ENCODE results near the gene EML3. TPM values are rescaled to one million over a fixed set of nuclear protein-coding genes. Genes with fewer than 3 reads are reported as not detected.
"Not testable (repeated sequence)": the region's sequence is repeated elsewhere in the genome, so short reads cannot be mapped to it uniquely, and the experiment has no call there.

EML3 gene, protein sequence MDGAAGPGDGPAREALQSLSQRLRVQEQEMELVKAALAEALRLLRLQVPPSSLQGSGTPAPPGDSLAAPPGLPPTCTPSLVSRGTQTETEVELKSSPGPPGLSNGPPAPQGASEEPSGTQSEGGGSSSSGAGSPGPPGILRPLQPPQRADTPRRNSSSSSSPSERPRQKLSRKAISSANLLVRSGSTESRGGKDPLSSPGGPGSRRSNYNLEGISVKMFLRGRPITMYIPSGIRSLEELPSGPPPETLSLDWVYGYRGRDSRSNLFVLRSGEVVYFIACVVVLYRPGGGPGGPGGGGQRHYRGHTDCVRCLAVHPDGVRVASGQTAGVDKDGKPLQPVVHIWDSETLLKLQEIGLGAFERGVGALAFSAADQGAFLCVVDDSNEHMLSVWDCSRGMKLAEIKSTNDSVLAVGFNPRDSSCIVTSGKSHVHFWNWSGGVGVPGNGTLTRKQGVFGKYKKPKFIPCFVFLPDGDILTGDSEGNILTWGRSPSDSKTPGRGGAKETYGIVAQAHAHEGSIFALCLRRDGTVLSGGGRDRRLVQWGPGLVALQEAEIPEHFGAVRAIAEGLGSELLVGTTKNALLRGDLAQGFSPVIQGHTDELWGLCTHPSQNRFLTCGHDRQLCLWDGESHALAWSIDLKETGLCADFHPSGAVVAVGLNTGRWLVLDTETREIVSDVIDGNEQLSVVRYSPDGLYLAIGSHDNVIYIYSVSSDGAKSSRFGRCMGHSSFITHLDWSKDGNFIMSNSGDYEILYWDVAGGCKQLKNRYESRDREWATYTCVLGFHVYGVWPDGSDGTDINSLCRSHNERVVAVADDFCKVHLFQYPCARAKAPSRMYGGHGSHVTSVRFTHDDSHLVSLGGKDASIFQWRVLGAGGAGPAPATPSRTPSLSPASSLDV
- 10.5 and 21.7 TPM in 2 replicates for total RNA-seq (2014; rRNA removed; shearing (Covaris generic))

DNA sequence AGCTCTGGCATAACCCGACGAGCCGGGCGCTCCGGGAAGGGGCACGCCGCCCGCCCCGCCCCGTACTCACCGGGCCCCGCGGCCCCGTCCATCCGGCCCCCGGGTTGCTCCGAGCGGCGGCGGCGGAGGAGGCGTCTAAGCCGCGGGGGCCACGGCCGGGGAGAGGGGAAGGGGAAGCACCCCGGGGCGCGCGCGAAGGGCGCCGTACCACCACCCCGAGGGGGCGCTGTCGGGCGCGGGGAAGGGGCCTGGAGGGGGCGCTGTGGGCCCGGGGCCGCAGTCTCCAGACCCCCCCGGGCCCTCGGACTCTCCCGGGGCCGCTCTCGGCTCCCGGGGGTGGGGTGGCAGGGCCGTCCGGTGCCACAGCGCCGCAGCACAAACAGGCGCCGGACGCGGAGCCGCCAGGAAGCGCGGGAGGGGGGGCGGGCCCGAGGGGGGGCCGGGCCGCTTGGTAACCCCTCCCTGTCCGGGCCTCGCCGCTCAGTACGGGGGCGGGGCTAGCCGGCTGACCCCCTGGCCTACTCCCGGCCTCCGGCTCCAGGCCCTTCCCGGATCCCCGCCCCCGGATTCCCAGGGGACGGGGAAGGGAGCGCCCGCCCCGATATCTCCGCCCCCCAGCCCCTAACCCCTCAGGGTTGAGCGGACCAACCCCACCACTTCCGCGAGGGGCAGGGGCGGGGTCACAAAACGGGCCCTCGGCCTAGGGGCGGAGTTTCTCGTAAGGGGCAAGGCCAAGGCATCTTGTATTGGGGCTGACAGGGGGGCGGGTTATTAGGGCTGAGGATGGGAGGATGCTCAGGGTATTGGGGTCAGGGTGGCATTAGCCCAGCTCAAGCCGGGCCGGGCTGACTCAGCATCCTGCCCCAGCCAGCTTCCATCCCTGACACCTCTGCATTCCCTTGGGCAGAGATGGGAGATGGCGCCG, at the start of gene EML3, which contains the start of gene ROM1:
TSS of gene EML3 (minus strand) at position 410 of the 925 bp plus-strand sequence. CDS start at position 92, 318 bp downstream.
TSS of gene ROM1 (plus strand) at position 892 of the 925 bp plus-strand sequence. CDS start at position 917, 25 bp downstream.
- DNase-seq (ENCODE audit: low read depth) = peak; percentile 90

GRCh38 chr11:62656796-62657429, 44.3 kb upstream of the EML3 start:
- no peak for DNase-seq (ENCODE audit: low read depth)

- DNase-seq (ENCODE audit: low read depth) = no peak
These were observed 41.7 kb upstream of the EML3 start for GRCh38 chr11:62654297-62654696.

DNA sequence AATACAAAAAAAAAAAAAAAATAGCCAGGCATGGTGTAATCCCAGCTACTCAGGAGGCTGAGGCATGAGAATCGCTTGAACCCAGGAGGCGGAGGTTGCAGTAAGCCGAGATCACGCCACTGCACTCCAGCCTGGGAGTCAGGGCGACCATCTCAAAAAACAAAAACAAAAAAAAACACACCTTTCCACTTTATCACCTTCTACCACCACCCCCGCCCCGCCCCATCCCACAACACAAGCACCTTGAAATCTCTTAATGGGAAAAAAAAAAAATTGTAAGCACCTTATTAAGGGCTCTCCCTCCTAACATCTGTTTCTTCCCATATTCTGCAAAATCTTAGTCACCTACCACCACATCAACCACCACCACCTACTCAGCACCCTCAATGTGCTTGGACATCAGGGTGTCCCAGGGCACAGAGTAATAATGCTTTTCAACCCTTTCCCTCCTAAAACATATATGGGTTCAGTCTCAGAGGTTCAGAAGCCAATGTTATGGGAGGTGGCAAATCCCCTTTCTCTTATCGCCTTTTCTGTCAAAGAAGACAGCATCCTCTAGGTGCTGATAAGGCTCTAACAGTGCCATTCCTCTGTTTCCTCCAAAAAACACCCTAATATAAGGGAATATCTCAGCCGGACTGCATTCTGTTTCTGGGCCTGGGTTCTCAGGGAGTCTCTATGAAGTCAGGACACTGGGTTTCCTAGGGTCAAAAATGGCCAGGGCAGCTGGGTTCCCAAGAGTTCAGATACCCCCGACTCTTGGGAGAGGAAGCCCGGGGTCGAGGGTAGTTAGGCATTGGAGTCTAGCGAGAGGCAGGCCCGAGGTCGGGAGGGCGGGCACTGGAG, 39.8 kb upstream of the EML3 start:
- no peak for DNase-seq (ENCODE audit: low read depth)

DNA sequence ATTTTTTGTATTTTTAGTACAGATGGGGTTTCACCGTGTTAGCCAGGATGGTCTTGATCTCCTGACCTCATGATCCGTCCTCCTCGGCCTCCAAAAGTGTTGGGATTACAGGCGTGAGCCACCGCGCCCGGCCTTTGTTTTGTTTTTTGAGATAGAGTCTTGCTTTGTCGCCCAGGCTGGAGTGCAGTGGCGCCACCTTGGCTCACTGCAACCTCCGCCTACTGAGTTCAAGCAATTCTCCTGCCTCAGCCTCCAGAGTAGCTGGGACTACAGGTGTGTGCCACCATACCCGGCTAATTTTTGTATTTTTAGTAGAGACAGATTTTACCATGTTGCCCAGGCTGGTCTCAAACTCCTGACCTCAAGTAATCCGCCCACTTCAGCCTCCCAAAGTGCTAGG, 37.7 kb upstream of the EML3 start:
- not testable (repeated sequence) for DNase-seq (ENCODE audit: low read depth)

DNA sequence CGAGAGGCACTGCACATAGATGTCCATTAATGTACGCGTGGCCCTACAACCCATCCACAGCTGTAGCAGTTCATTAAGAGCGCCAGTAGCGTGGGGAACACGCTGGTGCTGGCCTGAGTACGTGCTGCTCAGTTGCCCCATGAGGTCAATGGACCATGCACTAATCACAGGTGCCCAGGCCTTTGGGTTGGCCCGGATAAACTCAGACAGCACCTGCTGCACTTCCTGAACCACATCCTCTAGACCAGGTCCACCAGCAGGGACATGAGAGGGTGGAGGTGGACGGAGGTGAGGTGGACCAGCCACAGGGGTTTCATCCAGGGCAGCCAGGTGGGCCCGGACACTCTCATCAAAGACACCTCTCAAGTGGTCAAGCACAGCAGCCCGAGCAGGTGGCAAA, 36.9 kb upstream of the EML3 start:
- no peak for DNase-seq (ENCODE audit: low read depth)

DNA sequence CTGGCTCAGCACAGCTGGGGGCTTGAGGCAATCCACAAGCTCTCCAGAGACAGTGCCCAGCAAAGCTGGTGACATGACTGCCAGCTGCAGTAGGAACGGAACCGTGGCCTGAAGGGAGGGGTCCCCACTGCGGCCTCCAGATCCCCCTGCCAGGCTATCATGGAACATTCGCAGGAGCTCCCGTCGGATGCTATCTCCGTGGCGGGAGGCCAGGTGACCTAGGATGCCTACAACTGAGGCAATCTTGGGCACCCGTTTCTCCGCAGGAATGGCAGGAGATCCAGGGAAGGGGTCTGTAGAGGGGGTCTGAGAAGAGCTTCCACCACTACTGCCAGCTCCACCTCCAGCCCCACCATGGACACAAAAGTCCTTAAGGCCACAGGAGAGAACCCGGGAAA, 36.4 kb upstream of the EML3 start:
- no peak for DNase-seq (ENCODE audit: low read depth)

- no peak for DNase-seq (ENCODE audit: low read depth)
These were observed 35.8 kb upstream of the EML3 start for GRCh38 chr11:62648185-62648966.

- peak; percentile 32 for DNase-seq (ENCODE audit: low read depth)
These were observed 35.0 kb upstream of the EML3 start for GRCh38 chr11:62647609-62648005.

DNA sequence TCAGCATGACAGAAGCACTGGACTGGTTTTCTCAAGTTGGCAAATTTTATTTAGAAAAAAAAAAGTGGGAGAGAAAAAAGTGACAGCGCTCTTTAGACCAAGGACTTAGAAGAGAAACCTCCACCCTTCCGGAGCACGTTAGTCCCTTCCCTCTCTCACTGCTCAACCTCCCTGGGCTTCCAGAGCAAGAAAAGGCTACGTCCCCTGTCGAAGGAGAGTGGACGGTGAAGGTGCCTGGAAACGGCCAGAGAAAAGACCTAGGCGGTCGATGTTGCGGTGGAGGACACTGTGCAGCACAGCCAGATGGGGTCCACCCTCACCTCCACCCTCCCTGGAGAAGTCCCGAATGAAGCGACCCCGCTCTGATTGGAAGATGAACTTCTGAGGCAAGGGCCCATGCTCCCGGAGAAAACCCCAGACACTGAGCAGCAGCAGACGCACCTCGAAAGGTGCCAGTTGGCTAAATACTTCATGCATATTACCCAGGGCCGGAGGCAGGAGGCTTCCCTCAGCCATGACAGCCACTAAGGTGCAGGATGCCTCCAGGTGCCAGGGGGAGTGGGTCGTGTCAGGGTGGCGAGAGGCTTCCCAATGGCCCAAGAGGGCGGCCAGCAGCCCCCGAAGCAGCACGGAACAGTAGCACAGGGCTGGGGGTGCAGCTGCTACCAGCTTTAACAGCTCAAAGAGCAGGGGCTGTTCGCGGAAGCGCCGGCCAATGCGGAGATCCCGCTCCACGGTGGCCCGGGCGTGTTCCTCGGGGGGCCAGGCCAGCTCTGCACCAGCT, 34.4 kb upstream of the EML3 start:
- no peak for DNase-seq (ENCODE audit: low read depth)

DNA sequence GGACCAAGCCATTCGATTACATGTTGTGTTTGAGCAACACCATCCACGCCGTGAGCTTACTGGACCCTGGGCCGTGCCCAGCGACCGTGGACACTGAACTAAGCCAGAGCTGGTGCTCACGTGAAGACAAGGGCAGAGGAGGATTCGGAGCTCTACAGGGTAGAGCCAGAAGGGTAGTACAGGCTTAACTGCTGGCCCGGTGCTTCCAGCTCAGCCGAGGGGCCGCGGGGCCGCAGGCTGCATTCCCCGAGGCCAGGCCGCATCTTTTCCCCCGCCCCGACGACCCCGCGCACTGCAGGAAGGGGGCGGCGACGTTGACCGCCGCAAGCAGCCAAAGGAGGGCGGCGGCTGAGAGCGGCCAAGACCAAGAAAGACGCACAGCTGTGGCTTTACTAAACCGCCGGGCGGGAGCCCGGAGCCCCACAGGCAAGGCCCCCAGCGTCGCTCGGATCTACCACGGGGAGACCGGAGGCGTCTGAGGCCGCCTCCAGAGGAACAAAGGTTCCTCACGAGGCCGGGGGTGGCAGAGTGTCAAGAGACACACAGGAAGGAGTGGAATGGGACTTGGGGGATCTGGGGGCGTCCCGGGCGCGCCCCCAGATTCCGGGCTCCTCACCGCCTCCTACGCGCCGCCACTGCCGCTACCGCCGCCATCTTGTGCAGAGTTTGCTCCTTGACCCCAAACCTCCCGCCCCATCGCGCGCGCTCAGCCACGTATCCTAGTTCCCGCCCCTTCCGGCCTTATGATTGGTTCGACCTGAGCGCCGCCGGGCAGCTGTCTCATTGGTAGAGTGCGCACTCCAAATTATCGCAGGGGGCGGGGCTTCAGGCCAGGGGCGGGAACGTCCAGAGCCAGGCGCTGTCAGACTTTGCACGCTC, 33.6 kb upstream of the EML3 start, which contains the start of gene GANAB:
TSS of gene GANAB (minus strand) at position 668 of the 879 bp plus-strand sequence. CDS start at position 654, 14 bp downstream.
- peak; percentile 98 for DNase-seq (ENCODE audit: low read depth)

DNA sequence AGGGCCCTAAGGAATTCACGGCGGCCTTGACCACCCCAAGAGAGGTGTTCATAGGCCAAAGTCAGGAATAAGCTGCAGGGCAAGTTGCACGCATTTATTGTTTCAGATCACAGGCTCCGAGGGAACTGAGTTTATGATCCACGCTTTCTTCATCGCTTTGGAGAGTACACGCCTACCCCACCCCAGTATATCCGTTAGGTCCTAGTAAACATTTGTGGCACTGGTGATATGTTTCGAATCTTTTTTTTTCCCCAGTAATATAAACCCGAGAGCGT, 33.0 kb upstream of the EML3 start:
- no peak for DNase-seq (ENCODE audit: low read depth)

- DNase-seq (ENCODE audit: low read depth) = no peak
These were observed 31.6 kb upstream of the EML3 start for GRCh38 chr11:62644220-62644619.

GRCh38 chr11:62632492-62632891, 19.9 kb upstream of the EML3 start:
- DNase-seq (ENCODE audit: low read depth) = no peak

- DNase-seq (ENCODE audit: low read depth) = no peak
These were observed 15.1 kb upstream of the EML3 start for GRCh38 chr11:62627713-62628112.

DNA sequence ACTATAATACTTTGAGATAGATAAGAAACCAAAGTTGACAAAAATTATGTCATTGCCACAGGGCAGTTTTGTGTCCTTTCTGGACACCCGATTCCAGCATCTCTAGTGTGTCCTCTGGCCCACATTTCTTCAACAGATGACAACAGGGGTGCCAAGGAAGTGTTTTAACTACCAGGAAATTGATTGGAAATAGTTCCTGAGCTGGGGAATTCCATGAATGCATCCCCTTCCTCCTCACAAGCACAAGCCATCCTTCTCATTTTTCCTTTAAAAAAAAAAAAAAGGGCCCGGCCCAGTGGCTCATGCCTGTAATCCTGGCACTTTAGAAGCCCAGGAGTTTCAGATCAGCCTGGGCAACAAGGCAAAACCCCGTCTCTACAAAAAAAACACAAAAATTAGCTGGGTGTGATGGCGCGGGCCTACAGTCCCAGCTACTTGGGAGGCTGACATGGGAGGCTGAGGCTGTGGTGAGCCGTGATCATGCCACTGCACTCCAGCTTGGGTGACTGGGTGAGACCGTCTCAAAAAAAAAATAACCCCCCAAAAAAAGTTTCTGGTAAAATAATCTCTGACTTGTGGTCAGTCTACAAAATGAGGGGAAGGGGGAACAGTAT, 10.0 kb upstream of the EML3 start:
- no peak for DNase-seq (ENCODE audit: low read depth)
